NCI-H1436 treated with DMSO at 0.1 percent for 48 hours (cell line): ENCODE data around the gene SARM1.
A peak's percentile ranks its signal among the peaks of the same experiment; 100 is the strongest.

Experiments
- DNase-seq: peaks from one replicate; lab custom pipeline; 2025; lab: John Stamatoyannopoulos, UW

Gene SARM1

GRCh38 chr17:28395968-28396367, 24.5 kb downstream of the SARM1 start:
- DNase-seq, result no peak

- no peak for DNase-seq
Observed at GRCh38 chr17:28396635-28397239, 25.2 kb downstream of the SARM1 start.

- DNase-seq, result no peak
Observed at GRCh38 chr17:28397275-28397674, 25.8 kb downstream of the SARM1 start.

GRCh38 chr17:28397687-28398279, 26.3 kb downstream of the SARM1 start:
- DNase-seq, result no peak

GRCh38 chr17:28398280-28398981, 26.9 kb downstream of the SARM1 start:
- DNase-seq, result no peak

GRCh38 chr17:28399808-28400207, 28.3 kb downstream of the SARM1 start:
- DNase-seq, result no peak

- no peak for DNase-seq
Observed at GRCh38 chr17:28402224-28402630, 30.7 kb downstream of the SARM1 start.

GRCh38 chr17:28402844-28403243, 31.4 kb downstream of the SARM1 start:
- no peak for DNase-seq

GRCh38 chr17:28404007-28404406, 32.5 kb downstream of the SARM1 start:
- DNase-seq, result no peak

GRCh38 chr17:28404461-28404811, 32.9 kb downstream of the SARM1 start:
- no peak for DNase-seq

- no peak for DNase-seq
Observed at GRCh38 chr17:28404812-28405570, 33.5 kb downstream of the SARM1 start.

- DNase-seq, result no peak
Observed at GRCh38 chr17:28405632-28406472, 34.4 kb downstream of the SARM1 start, which contains the start of gene SLC46A1. Gene SLC46A1, minus strand, starts transcription at chr17:28406212. Its CDS starts 98 bp downstream, at chr17:28406114.

GRCh38 chr17:28406473-28406814, 35.0 kb downstream of the SARM1 start:
- no peak for DNase-seq

- DNase-seq, result no peak
Observed at GRCh38 chr17:28407130-28407973, 35.9 kb downstream of the SARM1 start.

GRCh38 chr17:28407974-28408306, 36.4 kb downstream of the SARM1 start:
- no peak for DNase-seq

GRCh38 chr17:28412099-28412498, 40.6 kb downstream of the SARM1 start:
- DNase-seq, result no peak

GRCh38 chr17:28413804-28414203, 42.3 kb downstream of the SARM1 start:
- DNase-seq, result no peak

- no peak for DNase-seq
Observed at GRCh38 chr17:28415886-28416285, 44.4 kb downstream of the SARM1 start.

GRCh38 chr17:28416703-28417311, 45.3 kb downstream of the SARM1 start:
- peak; percentile 35 for DNase-seq

- no peak for DNase-seq
Observed at GRCh38 chr17:28421787-28422305, 50.4 kb downstream of the SARM1 start.
